Stimulated activated CD4-positive, alpha-beta T cell treated with anti-CD3 and anti-CD28 coated beads, Interleukin-12 subunit alpha, Interleukin-12 subunit beta, amount 100 ng/mL, for 48 hours (primary cell): ENCODE results near the gene BTF3L4.
A peak's percentile ranks its signal among the peaks of the same experiment; 100 is the strongest.
"Not testable (repeated sequence)": the region's sequence is repeated elsewhere in the genome, so short reads cannot be mapped to it uniquely, and the experiment has no call there.

Experiments
- DNase-seq, 3 donors: peaks; one replicate each; pipeline ENCODE4 v3.0.0-alpha.2; 2020; ENCODE audit warnings: low read depth in 2 of 3, low spot score in 1 of 3

BTF3L4 gene

GRCh38 chr1:52056163-52056936 lies at the start of gene BTF3L4:
Gene BTF3L4, plus strand, starts transcription at chr1:52056295. Its CDS starts 3,553 bp downstream, at chr1:52059848.
- DNase-seq, result peak; percentile 85 to 92 (median 91)

- DNase-seq, result no peak
Measured at GRCh38 chr1:52007215-52008002, 48.7 kb upstream of the BTF3L4 start.

DNA sequence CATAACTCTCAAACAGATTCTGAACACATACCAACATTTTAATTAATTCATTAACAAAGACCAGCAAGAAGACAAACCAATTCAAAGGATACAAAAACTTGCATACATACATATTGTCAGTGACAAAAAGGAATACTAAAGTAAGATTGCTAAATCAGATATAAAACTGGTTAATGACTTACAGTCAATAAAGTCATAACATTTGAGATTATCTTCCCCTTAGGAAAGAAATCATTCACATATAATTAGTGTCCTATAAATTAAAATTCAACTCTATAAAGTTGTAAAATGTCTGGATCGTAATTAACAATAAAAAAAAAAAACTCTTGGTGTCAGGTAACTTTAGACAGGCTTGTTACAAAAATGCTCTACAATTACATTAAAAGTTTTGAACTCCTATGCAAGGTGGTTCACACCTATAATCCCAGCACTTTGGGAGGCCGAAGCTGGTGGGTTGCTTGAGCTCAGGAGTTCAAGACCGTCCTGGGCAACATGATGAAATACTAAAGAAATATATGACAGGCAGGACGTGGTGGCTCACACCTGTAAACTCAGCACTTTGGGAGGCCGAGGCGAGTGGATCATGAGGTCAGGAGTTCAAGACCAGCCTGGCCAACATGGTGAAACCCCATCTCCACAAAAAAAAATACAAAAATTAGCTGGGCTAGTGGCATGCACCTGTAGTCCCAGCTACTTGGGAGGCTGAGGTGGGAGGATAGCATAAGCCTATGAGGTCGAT lies 47.9 kb upstream of the BTF3L4 start:
- no peak for DNase-seq

DNA sequence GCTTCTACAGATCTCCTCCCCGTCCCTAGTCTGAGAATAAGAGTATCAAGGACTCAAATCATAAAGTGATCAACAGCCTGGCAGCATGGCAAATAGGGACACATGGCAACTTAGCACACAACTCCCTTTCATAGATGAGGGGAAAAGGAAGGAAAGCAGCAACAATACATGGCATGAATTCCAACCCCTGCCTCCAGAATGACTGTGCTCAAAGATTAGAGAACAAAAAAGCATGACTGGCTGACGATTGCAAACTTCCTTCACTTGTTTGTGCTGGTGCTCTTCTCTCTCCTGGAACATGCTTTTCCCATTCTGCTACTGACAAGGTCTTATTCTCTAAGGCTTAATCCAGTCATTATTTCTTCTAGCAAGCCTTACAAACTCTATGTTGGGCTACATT lies 34.0 kb upstream of the BTF3L4 start:
- DNase-seq, result no peak

DNA sequence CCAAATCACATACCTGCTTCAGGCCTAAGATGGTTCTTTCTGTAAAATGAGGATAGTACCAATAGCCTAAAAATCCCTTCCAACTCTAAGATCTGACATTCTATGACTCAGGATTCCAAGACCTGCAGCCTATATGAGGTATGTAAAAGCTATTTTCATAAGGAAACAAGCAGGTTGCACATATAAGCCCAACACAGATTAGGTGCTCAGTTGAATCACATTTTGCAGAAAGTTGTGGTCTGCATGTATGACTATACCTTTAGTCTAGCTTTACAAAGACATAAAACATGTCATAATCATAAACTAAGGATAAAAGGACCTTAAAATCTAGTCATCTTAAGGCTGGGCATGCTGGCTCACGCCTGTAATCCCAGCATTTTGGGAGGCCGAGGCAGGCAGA lies 29.8 kb upstream of the BTF3L4 start:
- no peak for DNase-seq

DNA sequence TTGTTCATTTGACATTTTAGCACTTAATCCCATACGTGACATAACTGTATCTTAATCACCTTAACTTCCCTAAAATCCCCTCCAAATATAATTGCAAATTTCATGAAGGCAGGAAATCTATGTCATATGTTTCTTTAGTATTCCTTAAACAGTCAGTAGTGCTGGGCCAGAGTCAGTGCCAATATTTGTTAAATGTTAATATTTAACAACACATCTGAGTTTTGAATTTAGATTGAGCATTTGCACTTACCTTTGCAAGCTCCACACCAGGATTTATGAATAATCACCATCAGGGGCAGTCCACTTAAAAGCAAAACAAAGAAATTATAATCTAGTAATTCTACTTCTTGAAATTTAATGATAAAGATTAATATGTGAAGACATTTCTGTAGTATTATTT lies 27.8 kb upstream of the BTF3L4 start:
- DNase-seq, result no peak

DNA sequence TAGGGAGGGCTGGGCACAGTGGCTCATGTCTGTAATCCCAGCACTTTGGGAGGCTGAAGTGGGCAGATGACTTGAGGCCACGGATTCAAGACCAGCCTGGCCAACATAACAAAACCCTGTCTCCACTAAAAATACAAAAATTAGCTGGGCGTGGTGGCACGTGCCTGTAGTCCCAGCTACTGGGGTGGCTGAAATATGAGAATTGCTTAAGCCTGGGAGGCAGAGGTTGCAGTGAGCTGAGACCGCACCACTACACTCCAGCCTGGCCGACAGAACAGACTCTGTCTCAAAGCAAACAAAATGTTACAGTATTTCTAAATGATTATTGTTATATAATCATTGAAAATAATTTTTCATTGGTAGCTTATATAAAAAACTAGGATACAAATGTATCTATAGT lies 27.3 kb upstream of the BTF3L4 start:
- not testable (repeated sequence) for DNase-seq

DNA sequence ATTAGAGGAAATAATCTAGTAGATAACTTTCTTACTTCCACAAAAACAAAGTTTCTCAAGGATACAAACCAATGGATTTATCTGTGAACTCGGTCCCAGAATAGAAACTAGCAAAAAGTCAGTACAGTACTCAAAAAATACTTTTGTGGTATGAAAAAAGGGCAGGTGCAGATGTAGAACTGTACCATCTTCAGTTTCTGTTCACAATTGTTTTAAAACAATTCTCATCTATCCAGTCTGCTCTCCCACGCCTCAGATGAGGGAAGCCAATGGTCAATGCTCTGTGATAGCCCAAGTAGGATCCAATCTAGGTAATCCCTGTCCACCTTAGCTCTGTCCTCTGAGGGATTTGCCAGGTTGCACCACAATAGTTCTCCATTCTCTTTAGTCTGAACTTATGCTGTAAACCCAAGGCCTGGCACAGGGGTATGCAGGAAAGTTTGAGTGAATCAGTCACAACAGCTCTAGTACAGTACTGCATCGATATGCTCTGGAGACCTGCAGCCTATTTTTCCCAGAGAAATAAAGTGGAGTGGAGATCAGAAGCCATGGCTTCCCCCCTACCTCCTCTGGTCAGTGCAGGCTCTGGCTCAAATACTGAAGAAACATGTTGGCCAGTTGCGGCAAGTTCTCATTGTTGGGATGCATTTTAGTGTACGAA lies 23.8 kb upstream of the BTF3L4 start:
- no peak for DNase-seq

DNA sequence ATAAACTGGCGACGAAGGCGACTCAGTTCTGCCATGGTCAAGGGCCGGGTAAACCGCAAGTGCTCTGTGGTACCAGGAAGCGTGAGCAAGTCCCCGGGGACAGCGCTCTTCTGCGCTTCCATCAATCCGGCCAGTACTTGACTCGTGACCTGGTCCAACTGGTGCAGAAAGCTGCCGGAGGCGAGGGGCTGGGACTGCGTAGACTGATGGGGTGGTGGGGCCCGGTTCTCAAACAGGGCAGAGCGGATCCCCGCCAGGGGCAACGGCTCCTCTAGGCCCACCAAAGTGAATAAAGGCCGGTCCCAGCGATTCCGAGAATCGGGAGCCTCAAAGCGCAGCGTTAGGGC lies 23.3 kb upstream of the BTF3L4 start:
- no peak for DNase-seq

GRCh38 chr1:52033190-52034049 lies 22.7 kb upstream of the BTF3L4 start, which contains the start of gene KTI12:
Gene KTI12, minus strand, starts transcription at chr1:52033810. Its CDS starts 49 bp downstream, at chr1:52033761.
- DNase-seq, result peak; percentile 65 to 81 (median 75)

- DNase-seq, result no peak
Measured at GRCh38 chr1:52034050-52034384, 22.1 kb upstream of the BTF3L4 start.

- DNase-seq, result no peak
Measured at GRCh38 chr1:52037402-52037814, 18.7 kb upstream of the BTF3L4 start.

GRCh38 chr1:52037909-52038308 lies 18.2 kb upstream of the BTF3L4 start:
- no peak for DNase-seq

GRCh38 chr1:52041551-52042185 lies 14.4 kb upstream of the BTF3L4 start:
- DNase-seq, result no peak

DNA sequence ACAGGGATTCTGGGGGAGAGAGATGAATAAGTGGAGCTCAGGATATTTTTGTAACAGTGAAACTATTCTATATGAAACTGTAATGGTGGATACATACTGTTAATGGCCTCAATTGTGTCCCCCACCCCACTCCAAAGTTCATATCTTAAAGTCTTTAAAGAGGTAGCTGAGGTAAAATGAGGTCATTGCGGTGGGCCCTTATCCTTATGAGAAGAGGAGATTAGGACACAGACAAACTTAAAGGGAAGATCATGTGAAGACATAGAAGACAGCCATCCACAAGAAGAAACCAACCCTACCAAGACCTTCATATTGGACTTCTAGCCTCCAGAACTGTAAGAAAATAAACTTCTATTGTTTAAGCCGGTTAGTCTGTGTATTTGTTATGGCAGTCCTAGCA lies 10.9 kb upstream of the BTF3L4 start:
- no peak for DNase-seq

GRCh38 chr1:52045666-52046195 lies 10.4 kb upstream of the BTF3L4 start:
- not testable (repeated sequence) for DNase-seq

DNA sequence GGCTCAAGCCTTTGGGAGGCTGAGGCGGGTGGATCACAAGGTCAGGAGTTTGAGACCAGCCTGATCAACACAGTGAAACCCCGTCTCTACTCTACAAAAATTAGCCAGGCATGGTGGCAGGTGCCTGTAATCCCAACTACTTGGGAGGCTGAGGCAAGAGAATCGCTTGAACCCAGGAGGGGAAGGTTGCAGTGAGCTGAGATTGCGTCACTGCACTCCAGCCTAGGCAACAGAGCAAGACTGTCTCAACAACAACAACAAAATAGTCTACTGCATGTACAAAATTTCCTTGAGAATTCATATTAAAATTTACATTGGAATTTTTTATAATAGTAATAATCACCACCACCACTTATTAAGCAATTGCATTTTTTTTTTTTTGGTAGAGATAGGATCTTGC lies 6.8 kb upstream of the BTF3L4 start:
- DNase-seq, result not testable (repeated sequence)

- DNase-seq, result no peak
Measured at GRCh38 chr1:52053862-52054261, 2.2 kb upstream of the BTF3L4 start.

DNA sequence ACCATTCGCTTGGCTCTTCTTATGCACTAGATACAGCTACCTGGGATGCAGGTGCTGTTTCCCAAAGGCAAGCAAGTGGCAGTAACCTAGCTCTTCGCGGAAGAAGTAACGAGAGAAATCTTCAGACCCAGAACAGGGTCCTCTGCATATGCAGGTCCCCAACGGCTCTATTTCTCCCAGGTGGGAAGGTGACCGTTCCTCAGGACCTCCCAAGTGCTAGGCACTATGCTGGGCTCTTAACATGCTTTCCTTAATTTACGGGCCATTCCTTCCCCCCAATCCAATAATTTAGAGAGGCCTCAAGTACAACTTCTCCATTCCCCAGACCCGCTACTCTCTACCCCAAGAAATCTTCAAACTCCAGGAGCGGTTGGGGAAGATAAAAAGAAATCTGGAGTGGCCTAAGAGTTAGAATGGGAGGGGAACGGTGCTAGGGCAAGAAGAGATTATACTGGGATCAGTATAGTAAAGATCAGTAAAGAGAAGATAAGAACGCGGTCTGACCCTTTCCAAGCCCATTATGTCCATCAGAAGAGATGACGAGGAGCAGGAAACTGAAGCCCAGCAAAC lies 1.5 kb upstream of the BTF3L4 start:
- DNase-seq, result no peak
